ENCODE data around the gene FBXO24.
A peak's percentile ranks its signal among the peaks of the same experiment; 100 is the strongest.
"Not testable (repeated sequence)": the region's sequence is repeated elsewhere in the genome, so short reads cannot be mapped to it uniquely, and the experiment has no call there.

FBXO24 gene

GRCh38 chr7:100559127-100559526, 27.0 kb upstream of the FBXO24 start:
- no peak for DNase-seq

DNA sequence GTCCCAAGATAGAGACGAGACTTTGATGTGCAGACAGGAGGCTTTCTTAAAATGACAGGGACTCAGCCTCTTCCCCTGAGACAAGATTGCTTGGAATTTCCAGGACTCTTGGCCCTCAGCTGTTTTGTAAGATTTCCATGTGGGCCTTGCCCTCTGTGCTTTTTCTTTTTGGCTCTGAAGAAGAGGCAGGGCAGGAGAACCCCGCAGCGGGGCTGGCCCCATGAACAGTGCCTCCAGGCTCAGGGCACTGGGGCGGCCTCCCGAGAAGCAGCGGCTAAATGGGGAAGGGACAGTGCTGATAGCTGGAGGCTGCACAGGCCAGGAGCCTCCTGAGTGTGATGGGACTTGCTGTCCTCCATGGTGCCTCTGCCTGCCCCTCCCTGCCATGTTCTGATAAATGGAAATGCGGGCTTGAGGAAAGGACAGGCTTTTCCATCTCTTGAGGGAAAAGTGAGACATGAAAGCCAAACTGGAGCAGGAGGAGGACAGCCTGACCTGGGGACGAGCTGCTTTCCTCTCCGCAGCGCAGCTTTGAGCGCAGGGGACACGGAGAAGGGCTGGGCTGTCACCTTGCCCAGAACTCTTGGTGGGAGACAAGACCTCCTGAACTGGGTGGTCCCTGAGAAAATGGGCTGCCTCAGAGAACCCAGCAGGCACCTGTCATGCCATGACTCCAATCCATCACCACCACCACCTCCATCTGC, 24.5 kb upstream of the FBXO24 start:
- DNase-seq, result no peak

DNA sequence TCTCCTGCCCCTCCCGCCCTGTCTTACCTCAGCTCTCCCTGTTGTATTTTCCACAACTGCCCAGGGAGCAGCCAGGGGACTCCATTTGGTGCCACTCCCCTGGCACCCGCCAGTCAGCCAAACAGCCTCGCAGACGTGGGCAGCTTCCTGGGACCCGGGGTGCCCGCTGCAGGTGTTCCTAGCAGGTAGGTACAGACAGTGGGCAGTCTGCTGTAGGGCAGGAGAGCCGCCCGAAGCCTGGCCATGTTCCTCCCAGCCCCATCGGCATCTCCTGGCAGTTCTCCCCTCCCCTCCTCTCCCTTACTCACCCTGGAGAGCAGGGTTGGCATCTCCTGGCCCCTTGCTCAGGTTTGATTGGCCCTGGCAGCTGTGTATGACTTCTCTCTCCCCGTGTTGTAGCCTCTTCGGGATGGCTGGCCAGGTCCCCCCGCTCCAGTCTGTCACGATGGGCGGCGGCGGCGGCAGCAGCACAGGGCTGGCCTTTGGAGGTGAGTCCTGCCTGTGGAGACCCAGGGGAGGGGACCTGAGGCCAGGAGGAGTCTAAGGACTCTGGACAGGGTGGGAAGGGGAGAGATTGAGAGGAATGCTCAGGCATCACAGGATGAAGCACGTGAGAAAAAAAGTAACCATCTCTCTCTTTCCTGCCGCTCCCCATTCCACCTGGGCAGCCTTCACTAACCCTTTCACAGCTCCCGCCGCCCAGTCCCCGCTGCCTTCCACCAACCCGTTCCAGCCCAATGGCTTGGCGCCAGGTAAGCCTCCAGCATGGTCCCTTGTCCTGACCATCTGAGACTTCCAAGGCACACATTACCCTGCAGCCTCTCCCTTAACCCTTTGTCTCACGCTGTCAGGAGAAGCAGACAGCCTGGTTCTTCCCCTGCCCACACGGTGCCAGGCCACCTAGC, 23.7 kb upstream of the FBXO24 start:
- DNase-seq, result no peak

GRCh38 chr7:100563100-100563564, 23.0 kb upstream of the FBXO24 start:
- no peak for DNase-seq

DNA sequence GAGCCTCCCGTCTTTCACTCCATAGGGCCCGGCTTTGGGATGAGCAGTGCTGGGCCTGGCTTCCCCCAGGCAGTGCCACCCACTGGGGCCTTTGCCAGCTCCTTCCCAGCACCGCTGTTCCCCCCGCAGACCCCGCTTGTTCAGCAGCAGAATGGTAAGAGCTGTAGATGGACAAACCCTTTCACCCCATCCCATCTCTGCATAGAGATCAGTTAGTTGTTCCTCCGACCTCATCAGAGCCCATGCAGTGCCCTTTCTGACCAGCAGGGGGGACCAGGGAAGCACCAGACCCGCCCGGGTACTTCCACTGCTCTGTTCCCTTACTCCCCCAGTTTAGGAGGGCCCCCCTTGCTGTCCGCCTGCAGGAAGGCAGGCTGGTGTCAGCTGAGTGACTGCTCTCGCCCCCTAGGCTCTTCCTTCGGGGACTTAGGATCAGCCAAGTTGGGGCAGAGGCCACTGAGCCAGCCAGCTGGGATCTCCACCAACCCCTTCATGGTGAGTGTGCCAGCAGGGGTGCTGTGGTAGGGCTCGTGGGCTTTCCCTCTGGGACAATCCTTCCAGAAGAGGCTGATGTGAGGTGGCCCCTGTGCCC, 22.2 kb upstream of the FBXO24 start:
- peak; percentile 76 to 89 for DNase-seq

DNA sequence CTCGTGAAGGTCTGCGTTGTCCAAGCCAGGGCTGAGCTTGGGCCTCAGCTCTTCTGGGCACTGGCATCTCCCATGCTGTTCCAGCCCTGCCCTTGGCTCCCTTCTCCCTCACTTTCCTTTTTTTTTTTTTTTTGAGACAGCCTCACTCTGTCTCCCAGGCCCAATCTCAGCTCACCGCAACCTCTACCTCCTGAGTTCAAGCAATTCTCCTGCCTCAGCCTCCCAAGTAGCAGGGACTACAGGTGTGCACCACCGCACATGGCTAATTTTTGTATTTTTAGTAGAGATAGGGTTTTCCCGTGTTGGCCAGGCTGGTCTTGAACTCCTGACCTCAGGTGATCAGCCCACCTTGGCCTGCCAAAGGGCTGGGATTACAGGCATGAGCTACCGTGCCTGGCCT, 21.7 kb upstream of the FBXO24 start:
- not testable (repeated sequence) for DNase-seq

DNA sequence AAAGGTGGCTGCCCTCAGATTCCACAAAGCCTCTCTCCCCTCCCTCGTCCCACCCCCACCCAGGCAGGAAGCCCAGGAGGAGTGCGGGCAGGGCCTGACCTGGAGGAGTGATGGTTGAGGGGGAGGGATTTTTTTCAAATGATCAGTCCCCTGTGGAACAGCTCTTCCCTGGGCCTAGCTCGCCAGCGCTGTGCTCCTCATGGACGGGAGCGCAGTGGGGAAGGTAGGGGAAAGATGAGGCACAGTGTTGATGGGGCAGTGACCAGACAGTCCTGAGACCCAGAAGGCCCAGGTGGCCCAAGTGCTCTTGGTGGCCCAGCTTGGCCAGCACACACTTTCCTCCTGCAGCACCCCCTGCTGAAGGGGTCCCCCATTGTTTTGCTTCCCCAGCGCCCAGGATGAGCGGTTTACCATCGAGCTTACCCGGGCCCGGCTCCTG, 21.0 kb upstream of the FBXO24 start:
- DNase-seq, result no peak

DNA sequence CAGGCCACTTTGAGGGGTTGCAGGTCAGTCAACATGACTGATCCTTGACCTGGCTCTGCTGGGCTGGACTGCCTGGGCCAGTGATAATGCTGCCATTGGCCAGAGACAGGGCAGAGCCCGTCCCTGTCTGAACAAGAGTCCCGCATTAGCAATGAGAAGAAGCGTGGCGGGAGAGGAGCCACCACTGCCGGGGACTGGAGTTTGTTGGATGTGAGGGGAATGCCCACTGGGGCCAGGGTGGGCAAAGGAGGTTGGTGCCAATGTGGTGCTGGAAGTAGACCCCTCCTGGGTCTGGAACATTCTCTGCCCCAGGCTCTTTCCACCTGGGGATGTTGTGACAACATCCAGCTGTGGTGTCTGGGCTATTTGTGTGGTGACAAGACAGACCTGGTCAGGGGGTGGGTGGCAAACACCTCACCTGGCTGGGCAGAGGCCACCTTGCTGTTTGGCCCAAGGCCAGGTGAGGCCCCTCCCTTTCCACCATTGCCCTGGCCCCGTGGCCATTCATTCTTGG, 20.1 kb upstream of the FBXO24 start:
- no peak for DNase-seq

- no peak for DNase-seq
Measured at GRCh38 chr7:100567031-100567730, 18.9 kb upstream of the FBXO24 start.

DNA sequence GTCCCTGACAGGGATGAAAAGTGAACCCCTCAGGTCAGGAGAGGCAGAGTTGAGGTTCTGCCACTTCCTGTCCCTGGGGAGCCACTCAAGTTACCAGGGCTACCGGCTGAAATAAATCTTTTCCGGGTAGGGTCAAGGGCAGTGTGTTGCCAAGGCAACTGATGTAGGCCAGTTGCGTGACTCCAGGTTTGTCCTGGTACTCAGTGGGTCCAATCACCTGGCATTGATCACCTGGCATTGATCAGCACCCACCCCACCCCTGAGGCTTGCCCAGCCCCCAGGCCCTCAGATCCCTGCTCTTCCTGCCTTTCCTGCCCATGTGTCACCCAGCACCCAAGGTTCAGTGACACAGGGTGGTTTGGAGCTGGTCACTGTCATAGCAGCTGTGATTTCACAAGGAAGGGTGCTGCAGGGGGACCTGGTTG, 18.4 kb upstream of the FBXO24 start:
- no peak for DNase-seq

DNA sequence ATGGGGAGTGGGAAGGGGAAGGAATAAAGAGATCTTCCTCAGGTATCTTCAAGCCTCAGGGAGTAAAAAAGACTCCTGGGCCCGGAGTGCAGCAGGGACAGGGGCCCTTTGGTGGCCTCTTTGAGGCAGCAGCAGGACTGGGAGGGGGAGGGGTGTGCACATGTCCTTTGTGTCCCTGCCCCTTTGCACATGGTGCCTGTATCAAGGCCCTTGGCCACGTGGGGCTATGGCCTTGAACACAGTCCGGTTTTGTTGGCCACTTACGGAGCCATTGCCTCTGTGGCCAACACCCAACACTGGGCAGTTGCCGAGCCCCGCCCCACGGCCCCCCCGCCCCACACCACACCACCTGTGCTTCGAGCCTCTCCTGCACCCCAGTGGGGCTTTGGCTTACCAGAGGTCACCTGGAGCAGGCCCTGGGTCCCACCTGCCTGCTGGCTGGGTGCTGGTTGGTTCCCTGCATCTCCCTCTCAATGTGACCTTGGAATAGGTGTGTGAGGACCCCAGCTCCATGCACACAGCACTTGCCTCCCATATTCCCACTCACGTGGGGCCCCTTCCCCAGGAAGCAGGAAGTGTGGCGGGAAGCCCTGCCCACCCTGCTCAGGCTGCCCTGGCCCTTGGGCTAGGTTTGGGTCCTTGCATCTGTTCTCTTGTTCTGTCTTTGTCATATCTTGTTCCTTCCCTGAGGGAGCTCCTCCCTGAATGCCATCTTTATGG, 17.8 kb upstream of the FBXO24 start:
- DNase-seq, result no peak

GRCh38 chr7:100568896-100569844, 17.0 kb upstream of the FBXO24 start:
- DNase-seq, result peak in 1 of 2 donors; percentile 35

DNA sequence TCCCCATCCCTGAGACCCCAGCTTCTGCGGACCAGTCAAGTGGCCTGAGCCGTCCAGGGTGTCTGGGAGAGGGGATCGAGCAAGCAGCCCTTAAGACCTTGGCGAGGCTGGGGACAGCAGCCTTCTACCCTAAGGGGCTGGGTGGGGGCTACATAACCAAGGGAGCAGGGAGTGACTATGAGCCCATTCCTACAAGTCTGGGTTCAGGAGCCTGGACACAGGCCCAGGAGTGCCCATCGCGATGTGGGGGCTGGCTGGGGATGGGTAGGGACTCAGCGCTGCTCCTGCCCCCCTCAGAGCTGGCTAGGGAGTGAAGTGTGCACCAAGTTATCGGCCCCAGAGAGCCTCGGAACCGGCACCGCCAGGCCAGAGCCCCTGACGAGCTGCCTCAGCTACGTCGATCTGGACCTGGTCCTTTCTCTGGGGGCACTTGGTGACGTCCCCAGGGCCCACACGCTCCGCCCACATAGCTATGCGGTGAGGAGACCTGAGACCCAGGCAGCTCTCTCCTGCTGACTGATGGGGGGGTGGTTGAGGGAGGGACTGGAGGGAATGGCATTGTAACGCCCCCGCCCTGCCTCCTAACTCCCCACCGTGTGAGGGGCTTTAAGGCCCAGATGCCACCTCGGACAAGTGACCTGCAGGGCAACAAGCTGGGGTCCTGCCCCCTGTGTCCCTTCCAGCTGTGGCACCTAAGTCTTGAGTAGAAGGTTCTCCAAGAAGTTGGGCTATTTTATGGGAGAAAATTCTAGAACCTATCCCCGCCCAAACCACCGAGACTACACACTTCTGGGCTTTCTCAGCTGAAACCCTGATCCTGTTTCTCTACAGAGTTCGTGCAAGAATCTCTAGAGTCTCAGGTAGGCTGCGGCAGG, 14.9 kb upstream of the FBXO24 start:
- DNase-seq, result no peak

- DNase-seq, result no peak
Measured at GRCh38 chr7:100571829-100572116, 14.4 kb upstream of the FBXO24 start.

DNA sequence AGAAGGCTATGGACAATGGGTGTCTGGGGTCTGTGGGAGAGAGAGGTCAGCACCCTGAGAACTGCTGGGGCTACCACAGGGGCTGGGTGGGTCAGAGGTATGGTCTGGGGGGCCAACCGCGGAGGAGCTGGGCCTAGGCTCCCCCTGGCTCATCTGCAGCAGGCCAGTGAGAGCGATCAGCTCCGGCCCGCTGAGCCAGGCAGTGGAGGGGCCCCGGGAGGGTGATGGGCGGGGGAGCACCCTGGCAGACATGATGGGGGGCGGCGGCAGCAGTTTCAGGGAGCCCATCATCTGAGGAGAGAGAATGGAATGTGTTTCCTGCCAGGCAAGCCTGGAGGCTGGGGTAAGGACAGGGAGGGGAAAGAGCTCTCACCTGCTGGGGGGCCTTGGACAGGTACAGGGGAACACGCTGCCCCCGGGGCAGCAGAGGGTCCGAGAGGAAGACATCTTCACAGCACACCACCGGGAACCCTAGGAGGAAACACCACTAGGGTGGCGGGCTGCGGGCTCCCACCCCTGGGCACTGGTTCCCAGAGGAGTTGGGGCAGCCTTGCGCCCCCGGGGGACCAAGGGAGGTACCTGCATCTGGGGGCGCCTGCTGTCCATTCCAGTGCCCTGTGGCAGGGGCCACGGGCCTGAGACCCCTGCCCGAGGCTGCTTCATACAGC, 13.7 kb upstream of the FBXO24 start:
- no peak for DNase-seq

DNA sequence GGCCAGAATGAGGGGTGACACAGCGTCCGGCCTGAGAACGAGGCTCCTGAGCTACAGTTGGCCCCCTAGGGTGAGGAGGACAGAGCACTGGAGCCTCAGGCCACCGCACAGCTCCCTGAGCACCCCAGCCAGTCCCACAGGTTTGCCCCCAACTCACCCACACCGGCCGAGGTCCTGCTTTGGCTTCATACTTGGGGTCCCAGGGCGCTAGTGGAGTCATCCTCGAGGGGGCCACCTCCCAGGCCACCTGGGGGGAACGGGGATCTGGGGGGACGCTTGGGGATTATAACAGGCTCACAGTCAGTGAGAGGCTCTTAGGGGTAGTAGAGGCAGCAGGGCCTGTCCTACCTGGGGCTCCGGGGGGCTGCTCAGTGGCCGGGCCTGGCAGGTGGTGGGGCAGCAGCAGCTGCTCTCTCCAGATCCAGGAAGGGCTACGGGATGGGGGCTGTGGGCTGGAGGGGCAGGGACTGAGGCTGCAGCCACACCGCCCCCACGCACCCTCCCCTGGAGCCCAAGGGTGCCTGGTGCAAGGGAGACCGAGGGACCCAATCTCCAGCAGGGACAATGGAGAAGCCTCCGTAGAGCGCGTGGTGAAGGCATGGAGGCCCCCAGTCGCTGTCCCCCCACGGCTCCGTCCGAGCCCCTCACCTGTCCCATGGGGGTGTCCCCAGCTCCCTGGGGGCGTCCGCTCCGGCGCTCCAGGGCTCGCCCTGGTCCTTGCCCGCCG, 13.0 kb upstream of the FBXO24 start:
- no peak for DNase-seq

- no peak for DNase-seq
Measured at GRCh38 chr7:100573691-100574361, 12.3 kb upstream of the FBXO24 start, which contains the start of gene SAP25. Gene SAP25, minus strand, starts transcription at chr7:100573900. Its CDS starts 158 bp downstream, at chr7:100573742.
